Type B pancreatic cell (in vitro differentiated cells): Measurements from ENCODE around the gene PODXL2. TPM values are rescaled to one million over a fixed set of nuclear protein-coding genes. Genes with fewer than 3 reads are reported as not detected.

Experiments used
- DNase-seq: peaks from one replicate; pipeline ENCODE4 v3.0.0; 2021; ENCODE audit warnings: mixed read lengths; ENCODE audit not compliant: unreplicated experiment; ENCODE audit errors: extremely low spot score
- H3K27ac Mint-ChIP-seq: 2 replicates; pipeline ENCODE4 v1.8.0; 2021; ENCODE audit warnings: mild to moderate bottlenecking, mixed read lengths
- H3K27me3 Mint-ChIP-seq: 2 replicates; pipeline ENCODE4 v1.8.0; 2021; ENCODE audit warnings: mixed read lengths
- H3K36me3 Mint-ChIP-seq: 2 replicates; pipeline ENCODE4 v1.8.0; 2021; ENCODE audit warnings: mixed read lengths
- H3K4me1 Mint-ChIP-seq: one replicate; pipeline ENCODE4 v1.8.0; 2021; ENCODE audit warnings: mixed read lengths; ENCODE audit not compliant: unreplicated experiment
- H3K4me3 Mint-ChIP-seq: 2 replicates; pipeline ENCODE4 v1.8.0; 2021; ENCODE audit warnings: mild to moderate bottlenecking, mixed read lengths
- H3K9me3 Mint-ChIP-seq: 2 replicates; pipeline ENCODE4 v1.8.0; 2021; ENCODE audit warnings: mixed read lengths
- CTCF ChIP-seq: fragments of 200-600 bp; sonication (generic); conservative IDR thresholded peaks from 2 replicates; pipeline ENCODE4 v1.5.0; 2021; ENCODE audit warnings: antibody characterized with exemption, mild to moderate bottlenecking
- total RNA-seq: library from RNA; stranded (reverse); gene quantifications from 2 replicates; pipeline ENCODE4 v1.2.1, GENCODE V29; 2021; ENCODE audit warnings: low replicate concordance

PODXL2 gene
- total RNA-seq, 1 donor from 2014 or later: 48.9 TPM

GRCh38 chr3:127715532-127715931, 86.5 kb downstream of the PODXL2 start:
- no peak for TF ChIP-seq CTCF
- Mint-ChIP-seq H3K4me1 (peaks cover 28% of the 10 kb centered on the region), H3K27ac (no peak overlapping the region), H3K9me3 (no peaks in the 10 kb centered on the region), H3K36me3 (no peaks in the 10 kb centered on the region), H3K4me3 (no peak overlapping the region), H3K27me3 (peaks cover 17% of the 10 kb centered on the region)
- no peak for DNase-seq

GRCh38 chr3:127716384-127716783, 87.4 kb downstream of the PODXL2 start:
- peaks cover 19% of the 10 kb centered on the region for H3K27me3 Mint-ChIP-seq
- H3K9me3 Mint-ChIP-seq: no peaks in the 10 kb centered on the region
- no peak for TF ChIP-seq CTCF
- no peak for DNase-seq
- no peak overlapping the region for H3K27ac Mint-ChIP-seq
- peaks cover 28% of the 10 kb centered on the region for H3K4me1 Mint-ChIP-seq
- H3K36me3 Mint-ChIP-seq: no peaks in the 10 kb centered on the region
- no peak overlapping the region for H3K4me3 Mint-ChIP-seq

GRCh38 chr3:127717357-127718244, 88.6 kb downstream of the PODXL2 start:
- peaks cover 37% of the 10 kb centered on the region for H3K4me1 Mint-ChIP-seq
- no peak overlapping the region for H3K27ac Mint-ChIP-seq
- H3K4me3 Mint-ChIP-seq: no peak overlapping the region
- no peak for DNase-seq
- peaks cover 15% of the 10 kb centered on the region for H3K27me3 Mint-ChIP-seq
- no peak for TF ChIP-seq CTCF
- no peaks in the 10 kb centered on the region for H3K36me3 Mint-ChIP-seq
- H3K9me3 Mint-ChIP-seq: no peaks in the 10 kb centered on the region

GRCh38 chr3:127718245-127718915, 89.4 kb downstream of the PODXL2 start:
- Mint-ChIP-seq H3K36me3 (no peaks in the 10 kb centered on the region), H3K27ac (no peak overlapping the region), H3K9me3 (no peaks in the 10 kb centered on the region), H3K4me3 (no peak overlapping the region), H3K27me3 (peaks cover 15% of the 10 kb centered on the region), H3K4me1 (peaks cover 43% of the 10 kb centered on the region)
- TF ChIP-seq CTCF: no peak
- no peak for DNase-seq

- H3K4me3 Mint-ChIP-seq: no peak overlapping the region
- no peak overlapping the region for H3K27ac Mint-ChIP-seq
- TF ChIP-seq CTCF: no peak
- no peaks in the 10 kb centered on the region for H3K9me3 Mint-ChIP-seq
- H3K4me1 Mint-ChIP-seq: peaks cover 39% of the 10 kb centered on the region
- DNase-seq: no peak
- H3K36me3 Mint-ChIP-seq: no peaks in the 10 kb centered on the region
- peaks cover 15% of the 10 kb centered on the region for H3K27me3 Mint-ChIP-seq
These were observed 89.9 kb downstream of the PODXL2 start for GRCh38 chr3:127718916-127719290.
